HG03571 (cell line): ENCODE data around the gene SLC25A34.

Source experiments
- ATAC-seq: cut with Tn5 transposase; IDR thresholded peaks from one replicate; pipeline ENCODE4 v1.9.1; 2021; ENCODE audit not compliant: unreplicated experiment

The SLC25A34 gene

GRCh38 chr1:15770313-15770962 is 34.4 kb downstream of the SLC25A34 start:
- ATAC-seq = no peak

- ATAC-seq = no peak
These were observed 35.9 kb downstream of the SLC25A34 start for GRCh38 chr1:15771836-15772515.

DNA sequence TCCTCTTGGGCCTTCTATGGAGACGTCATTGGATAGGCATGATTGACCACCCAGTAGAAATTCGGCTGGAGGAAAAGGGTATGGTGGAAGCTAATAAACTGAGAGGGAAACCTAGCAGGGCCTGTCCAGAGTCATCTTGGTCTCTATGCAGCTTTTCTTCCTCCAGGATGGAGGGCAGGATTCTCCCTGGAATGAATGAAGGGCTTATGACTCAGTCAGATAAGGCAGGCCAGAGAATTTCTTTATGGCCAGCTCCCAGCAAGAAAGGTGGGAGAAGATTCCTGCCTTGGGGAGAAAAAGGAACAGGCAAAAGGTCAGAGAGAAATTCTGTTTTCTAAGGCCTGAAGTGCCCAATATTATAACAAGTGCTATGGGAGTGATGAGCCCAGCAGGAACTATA is 39.6 kb downstream of the SLC25A34 start:
- no peak for ATAC-seq

DNA sequence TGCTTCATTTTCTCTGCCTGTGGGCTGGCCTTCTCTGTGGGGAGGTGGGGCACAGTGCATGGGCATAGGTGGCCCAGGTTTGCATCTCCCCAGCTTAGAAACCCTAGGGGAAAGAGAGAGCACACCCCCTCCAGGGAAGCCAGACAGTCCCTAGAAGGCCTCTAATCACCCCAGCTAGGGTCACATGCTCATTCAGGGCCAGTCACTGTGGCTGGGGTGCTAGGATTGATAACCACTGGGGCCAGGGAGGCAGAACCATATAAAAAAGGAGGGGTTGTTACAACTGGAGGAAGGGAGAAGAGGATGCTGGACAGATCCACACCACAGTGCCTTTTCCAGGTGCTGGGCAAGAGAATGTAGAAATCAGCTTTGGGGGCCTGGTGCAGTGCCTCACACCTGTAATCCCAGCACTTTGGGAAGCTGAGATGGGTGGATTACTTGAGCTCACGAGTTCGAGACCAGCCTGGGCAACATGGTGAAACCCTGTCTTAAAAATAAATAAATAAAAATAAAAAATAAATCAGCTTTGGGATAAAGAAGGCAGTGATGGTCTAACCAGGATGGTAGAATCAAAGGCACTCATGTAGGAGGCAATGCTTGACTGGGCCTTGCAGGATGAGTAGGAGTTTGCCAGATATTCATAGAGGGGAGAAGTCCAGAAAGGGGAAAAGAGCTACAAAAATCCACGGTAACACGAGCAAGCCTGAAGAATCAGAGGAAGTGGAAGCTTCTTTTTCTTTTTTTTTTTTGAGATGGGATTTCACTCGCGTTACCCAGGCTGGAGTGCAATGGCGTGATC is 42.0 kb downstream of the SLC25A34 start:
- ATAC-seq = no peak

GRCh38 chr1:15785683-15786082 is 49.6 kb downstream of the SLC25A34 start:
- no peak for ATAC-seq

DNA sequence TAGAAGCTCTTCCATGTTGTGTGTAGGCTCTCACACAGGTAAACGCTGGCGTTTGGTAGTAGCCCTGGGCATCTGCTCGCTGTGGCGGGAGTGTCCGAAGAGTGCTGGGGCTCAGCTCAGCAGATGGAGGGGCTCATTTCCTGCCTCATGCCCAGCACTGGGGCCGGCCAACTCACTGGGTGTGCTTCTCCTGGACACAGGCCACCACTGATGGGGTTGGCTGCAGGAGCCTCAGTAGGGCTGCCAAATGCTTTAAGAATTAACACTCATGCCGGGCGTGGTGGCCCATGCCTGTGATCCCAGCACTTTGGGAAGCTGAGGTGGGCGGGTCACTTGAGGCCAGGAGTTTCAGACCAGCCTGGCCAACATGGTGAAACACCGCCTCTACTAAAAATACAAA is 50.5 kb downstream of the SLC25A34 start:
- ATAC-seq = no peak

GRCh38 chr1:15788624-15789301 is 52.7 kb downstream of the SLC25A34 start:
- no peak for ATAC-seq
